GM12892 (cell line): ENCODE data around the gene MAP3K6.

Experiments used
- POLR2A ChIP-seq: IDR thresholded peaks from 2 replicates; pipeline ENCODE4 v1.6.1; 2011; ENCODE audit warnings: low read depth, low read length, control low read depth
- TAF1 ChIP-seq: IDR thresholded peaks from 2 replicates; pipeline ENCODE4 v1.6.1; 2011; ENCODE audit warnings: low read depth, mild to moderate bottlenecking, control low read depth, low read length, borderline replicate concordance

DNA sequence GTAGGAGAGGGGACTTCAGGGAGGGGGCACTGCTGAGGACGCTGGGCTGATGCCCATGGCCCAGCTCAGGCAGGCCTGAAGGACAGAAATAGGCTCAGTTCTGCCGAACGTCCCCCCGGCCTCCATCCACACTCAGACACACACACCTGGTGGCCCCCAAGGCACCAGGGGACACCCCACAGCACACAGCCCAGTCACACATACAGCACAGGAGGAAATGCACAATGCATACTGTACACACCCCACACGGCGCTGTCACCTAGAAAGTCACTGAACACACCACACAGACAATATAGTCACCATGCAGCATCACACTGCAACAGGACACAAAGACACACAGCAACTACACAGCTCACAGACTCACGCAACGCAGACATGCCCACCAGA is 24.4 kb downstream of the MAP3K6 start:
- TF ChIP-seq TAF1, result no peak
- no peak for TF ChIP-seq POLR2A
